ENCODE measurements around the gene PCDHB8. TPM values are rescaled to one million over a fixed set of nuclear protein-coding genes. Genes with fewer than 3 reads are reported as not detected.
"Not testable (repeated sequence)": the region's sequence is repeated elsewhere in the genome, so short reads cannot be mapped to it uniquely, and the experiment has no call there.

The PCDHB8 gene
- total RNA-seq, 1 donor from 2014 or later, result 2.1 TPM

- intact Hi-C loops (cut with micrococcal nuclease), result not testable (repeated sequence)
- peak; percentile 61 for TF ChIP-seq CTCF (IDR thresholded peaks at IDR 0.05; ENCODE audit: borderline replicate concordance)
- peak within 1 kb of the TSS; percentile 56 for H3K4me3 ChIP-seq
Measured at GRCh38 chr5:141213656-141214339, 36.2 kb downstream of the PCDHB8 start, which contains the start of gene PCDHB13. TSS of gene PCDHB13 (plus strand) at chr5:141213919. CDS start at chr5:141214124, 205 bp downstream.

GRCh38 chr5:141214583-141214982, 37.0 kb downstream of the PCDHB8 start:
- intact Hi-C loops (cut with micrococcal nuclease); H3K4me1 ChIP-seq; H3K27ac ChIP-seq (replicated peaks); DNase-seq: not testable (repeated sequence)
- Histone ChIP-seq H3K27me3 (ENCODE audit: low read depth) (peaks cover 22% of the 10 kb centered on the region), H3K36me3 (peaks cover 28% of the 10 kb centered on the region), H3K4me3 (peak overlapping the region; percentile 37), H3K9me3 (replicated peaks) (peaks cover 92% of the 10 kb centered on the region)

More at GRCh38 chr5:141213656-141214339, 36.2 kb downstream of the PCDHB8 start, which contains the start of gene PCDHB13:
- not testable (repeated sequence) for H3K4me1 ChIP-seq
- Histone ChIP-seq H3K27ac (replicated peaks) (peak within 1 kb of the TSS; percentile 31), H3K36me3 (peaks cover 21% of the 10 kb centered on the region), H3K27me3 (ENCODE audit: low read depth) (peaks cover 30% of the 10 kb centered on the region), H3K9me3 (replicated peaks) (peaks cover 92% of the 10 kb centered on the region)
- peak; percentile 71 for DNase-seq

DNA sequence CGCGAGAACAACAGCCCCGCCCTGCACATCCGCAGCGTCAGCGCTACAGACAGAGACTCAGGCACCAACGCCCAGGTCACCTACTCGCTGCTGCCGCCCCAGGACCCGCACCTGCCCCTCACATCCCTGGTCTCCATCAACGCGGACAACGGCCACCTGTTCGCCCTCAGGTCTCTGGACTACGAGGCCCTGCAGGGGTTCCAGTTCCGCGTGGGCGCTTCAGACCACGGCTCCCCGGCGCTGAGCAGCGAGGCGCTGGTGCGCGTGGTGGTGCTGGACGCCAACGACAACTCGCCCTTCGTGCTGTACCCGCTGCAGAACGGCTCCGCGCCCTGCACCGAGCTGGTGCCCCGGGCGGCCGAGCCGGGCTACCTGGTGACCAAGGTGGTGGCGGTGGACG, 37.9 kb downstream of the PCDHB8 start:
- H3K9me3 ChIP-seq (replicated peaks), result peaks cover 92% of the 10 kb centered on the region
- H3K27ac ChIP-seq (replicated peaks); H3K4me3 ChIP-seq; DNase-seq; H3K4me1 ChIP-seq; intact Hi-C loops (cut with micrococcal nuclease): not testable (repeated sequence)
- H3K27me3 ChIP-seq (ENCODE audit: low read depth), result peaks cover 13% of the 10 kb centered on the region
- H3K36me3 ChIP-seq, result peaks cover 35% of the 10 kb centered on the region

DNA sequence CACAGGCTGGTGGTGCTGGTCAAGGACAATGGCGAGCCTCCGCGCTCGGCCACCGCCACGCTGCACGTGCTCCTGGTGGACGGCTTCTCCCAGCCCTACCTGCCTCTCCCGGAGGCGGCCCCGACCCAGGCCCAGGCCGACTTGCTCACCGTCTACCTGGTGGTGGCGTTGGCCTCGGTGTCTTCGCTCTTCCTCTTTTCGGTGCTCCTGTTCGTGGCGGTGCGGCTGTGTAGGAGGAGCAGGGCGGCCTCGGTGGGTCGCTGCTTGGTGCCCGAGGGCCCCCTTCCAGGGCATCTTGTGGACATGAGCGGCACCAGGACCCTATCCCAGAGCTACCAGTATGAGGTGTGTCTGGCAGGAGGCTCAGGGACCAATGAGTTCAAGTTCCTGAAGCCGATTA, 38.4 kb downstream of the PCDHB8 start:
- intact Hi-C loops (cut with micrococcal nuclease); H3K4me3 ChIP-seq; H3K27me3 ChIP-seq (ENCODE audit: low read depth); DNase-seq; H3K27ac ChIP-seq (replicated peaks); H3K4me1 ChIP-seq: not testable (repeated sequence)
- peaks cover 94% of the 10 kb centered on the region for H3K9me3 ChIP-seq (replicated peaks)
- peaks cover 40% of the 10 kb centered on the region for H3K36me3 ChIP-seq

DNA sequence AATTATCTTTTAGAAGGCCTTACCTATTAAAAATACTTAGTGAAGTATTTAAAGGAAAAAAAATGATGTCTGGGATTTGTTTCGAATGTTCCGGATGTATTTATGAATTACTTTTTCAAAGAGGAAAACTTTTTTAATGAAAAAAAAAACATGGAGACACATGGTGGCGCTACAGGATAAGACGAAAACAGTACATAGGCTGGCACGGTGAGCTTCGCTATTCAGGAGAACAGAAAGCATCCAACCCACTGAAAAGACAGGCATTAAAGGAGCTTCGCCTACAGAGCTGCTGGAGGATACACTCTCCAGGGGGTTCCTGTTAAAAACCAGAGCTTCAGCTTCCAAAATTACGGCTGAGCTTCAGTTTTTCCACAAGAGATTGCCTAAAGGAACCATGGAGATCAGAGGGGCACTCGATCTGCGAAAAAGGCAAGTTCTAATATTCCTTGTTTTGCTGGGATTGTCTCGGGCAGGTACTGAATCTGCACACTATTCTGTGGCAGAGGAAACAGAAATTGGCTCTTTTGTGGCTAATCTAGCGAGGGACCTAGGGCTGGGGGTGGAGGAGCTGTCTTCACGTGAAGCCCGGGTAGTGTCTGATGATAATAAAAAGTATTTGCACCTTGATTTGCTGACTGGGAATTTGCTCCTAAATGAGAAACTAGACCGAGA, 45.7 kb downstream of the PCDHB8 start, which contains the start of gene PCDHB14:
TSS of gene PCDHB14 (plus strand) at position 232 of the 672 bp plus-strand sequence. CDS start at position 395, 163 bp downstream.
- Histone ChIP-seq H3K9me3 (replicated peaks) (peaks cover 99% of the 10 kb centered on the region), H3K4me1 (no peaks in the 10 kb centered on the region), H3K4me3 (peak within 1 kb of the TSS; percentile 47), H3K27me3 (ENCODE audit: low read depth) (no peaks in the 10 kb centered on the region), H3K27ac (replicated peaks) (no peak within 1 kb of the TSS), H3K36me3 (peaks cover 38% of the 10 kb centered on the region)
- no peak for DNase-seq
- TF ChIP-seq CTCF (IDR thresholded peaks at IDR 0.05; ENCODE audit: borderline replicate concordance), result no peak
- intact Hi-C loops (cut with micrococcal nuclease), result no loop called here

DNA sequence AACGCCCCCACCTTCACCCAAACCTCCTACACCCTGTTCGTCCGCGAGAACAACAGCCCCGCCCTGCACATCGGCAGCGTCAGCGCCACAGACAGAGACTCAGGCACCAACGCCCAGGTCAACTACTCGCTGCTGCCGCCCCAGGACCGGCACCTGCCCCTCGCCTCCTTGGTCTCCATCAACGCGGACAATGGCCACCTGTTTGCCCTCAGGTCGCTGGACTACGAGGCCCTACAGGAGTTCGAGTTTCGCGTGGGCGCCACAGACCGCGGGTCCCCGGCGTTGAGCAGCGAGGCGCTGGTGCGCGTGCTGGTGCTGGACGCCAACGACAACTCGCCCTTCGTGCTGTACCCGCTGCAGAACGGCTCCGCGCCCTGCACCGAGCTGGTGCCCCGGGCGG, 47.3 kb downstream of the PCDHB8 start:
- H3K4me1 ChIP-seq; H3K27me3 ChIP-seq (ENCODE audit: low read depth); H3K4me3 ChIP-seq; DNase-seq; H3K27ac ChIP-seq (replicated peaks); intact Hi-C loops (cut with micrococcal nuclease): not testable (repeated sequence)
- peaks cover 95% of the 10 kb centered on the region for H3K9me3 ChIP-seq (replicated peaks)
- peaks cover 25% of the 10 kb centered on the region for H3K36me3 ChIP-seq

GRCh38 chr5:141225421-141225820, 47.8 kb downstream of the PCDHB8 start:
- H3K27ac ChIP-seq (replicated peaks); intact Hi-C loops (cut with micrococcal nuclease); H3K4me1 ChIP-seq; DNase-seq; H3K27me3 ChIP-seq (ENCODE audit: low read depth); H3K4me3 ChIP-seq: not testable (repeated sequence)
- Histone ChIP-seq H3K9me3 (replicated peaks) (peaks cover 94% of the 10 kb centered on the region), H3K36me3 (peaks cover 20% of the 10 kb centered on the region)

Other genes starting within 250 kb of the PCDHB8 start
- gene PCDHAC2, start 211.3 kb upstream of the PCDHB8 start, total RNA-seq, result 0.36 TPM
- not detected for gene PCDHB1, start 126.4 kb upstream of the PCDHB8 start, total RNA-seq
- gene PCDHB2, start 83.2 kb upstream of the PCDHB8 start, total RNA-seq, result 1.1 TPM
- 0.77 TPM for gene PCDHB3, start 77.3 kb upstream of the PCDHB8 start, total RNA-seq
- 0.80 TPM for gene PCDHB4, start 56.0 kb upstream of the PCDHB8 start, total RNA-seq
- gene PCDHB5, start 42.6 kb upstream of the PCDHB8 start, total RNA-seq, result 2.3 TPM
- 0.14 TPM for gene PCDHB6, start 27.7 kb upstream of the PCDHB8 start, total RNA-seq
- 0.55 TPM for gene PCDHB7, start 5.1 kb upstream of the PCDHB8 start, total RNA-seq
- 1.4 TPM for gene PCDHB16, start 4.6 kb downstream of the PCDHB8 start, total RNA-seq
- gene PCDHB9, start 9.4 kb downstream of the PCDHB8 start, total RNA-seq, result 1.2 TPM
- 0.63 TPM for gene PCDHB10, start 14.6 kb downstream of the PCDHB8 start, total RNA-seq
- gene PCDHB11, start 21.8 kb downstream of the PCDHB8 start, total RNA-seq, result 0.77 TPM
- 0.69 TPM for gene PCDHB12, start 30.9 kb downstream of the PCDHB8 start, total RNA-seq
- 2.5 TPM for gene PCDHB13, start 36.1 kb downstream of the PCDHB8 start, total RNA-seq
- gene PCDHB14, start 45.6 kb downstream of the PCDHB8 start, total RNA-seq, result 1.9 TPM
- gene PCDHB15, start 67.6 kb downstream of the PCDHB8 start, total RNA-seq, result 2.8 TPM
- gene SLC25A2, start 126.3 kb downstream of the PCDHB8 start, total RNA-seq, result not detected
- gene TAF7, start 143.0 kb downstream of the PCDHB8 start, total RNA-seq, result 108 TPM
- 3.1 TPM for gene PCDHGA1, start 152.7 kb downstream of the PCDHB8 start, total RNA-seq
- 7.8 TPM for gene PCDHGA2, start 161.0 kb downstream of the PCDHB8 start, total RNA-seq
- gene PCDHGA3, start 166.0 kb downstream of the PCDHB8 start, total RNA-seq, result 12.2 TPM
- 5.7 TPM for gene PCDHGB1, start 172.3 kb downstream of the PCDHB8 start, total RNA-seq
- 7.3 TPM for gene PCDHGA4, start 177.2 kb downstream of the PCDHB8 start, total RNA-seq
- 8.8 TPM for gene PCDHGB2, start 182.2 kb downstream of the PCDHB8 start, total RNA-seq
- 4.9 TPM for gene PCDHGA5, start 186.4 kb downstream of the PCDHB8 start, total RNA-seq
- gene PCDHGB3, start 192.5 kb downstream of the PCDHB8 start, total RNA-seq, result 6.3 TPM
- 5.6 TPM for gene PCDHGA6, start 196.1 kb downstream of the PCDHB8 start, total RNA-seq
- 5.8 TPM for gene PCDHGA7, start 205.0 kb downstream of the PCDHB8 start, total RNA-seq
- 4.2 TPM for gene PCDHGB4, start 209.9 kb downstream of the PCDHB8 start, total RNA-seq
- 8.5 TPM for gene PCDHGA8, start 214.8 kb downstream of the PCDHB8 start, total RNA-seq
- gene PCDHGB5, start 220.2 kb downstream of the PCDHB8 start, total RNA-seq, result 6.0 TPM
- 3.9 TPM for gene PCDHGA9, start 225.0 kb downstream of the PCDHB8 start, total RNA-seq
- gene PCDHGB6, start 230.2 kb downstream of the PCDHB8 start, total RNA-seq, result 5.0 TPM
- 5.0 TPM for gene PCDHGA10, start 235.2 kb downstream of the PCDHB8 start, total RNA-seq
- gene PCDHGB7, start 239.9 kb downstream of the PCDHB8 start, total RNA-seq, result 7.9 TPM
- 3.8 TPM for gene PCDHGA11, start 243.3 kb downstream of the PCDHB8 start, total RNA-seq

All from left ventricle myocardium inferior (tissue), 1 donor.